Epithelial cell of prostate (primary cell): ENCODE results near the gene SUPT3H.

Experiments
- DNase-seq: peaks from one replicate; pipeline ENCODE4 v3.0.0-alpha.2; 2011; ENCODE audit warnings: low read depth, low spot score
- H3K27ac ChIP-seq: fragments of 450-650 bp; 2 replicates; pipeline ENCODE4 v1.5.1; 2017; ENCODE audit warnings: mild to moderate bottlenecking

The SUPT3H gene

GRCh38 chr6:45272626-45273025 lies 105.1 kb downstream of the SUPT3H start:
- DNase-seq: no peak
- H3K27ac ChIP-seq: no peak overlapping the region

GRCh38 chr6:45265246-45265645 lies 112.5 kb downstream of the SUPT3H start:
- DNase-seq: no peak
- no peak overlapping the region for H3K27ac ChIP-seq

DNA sequence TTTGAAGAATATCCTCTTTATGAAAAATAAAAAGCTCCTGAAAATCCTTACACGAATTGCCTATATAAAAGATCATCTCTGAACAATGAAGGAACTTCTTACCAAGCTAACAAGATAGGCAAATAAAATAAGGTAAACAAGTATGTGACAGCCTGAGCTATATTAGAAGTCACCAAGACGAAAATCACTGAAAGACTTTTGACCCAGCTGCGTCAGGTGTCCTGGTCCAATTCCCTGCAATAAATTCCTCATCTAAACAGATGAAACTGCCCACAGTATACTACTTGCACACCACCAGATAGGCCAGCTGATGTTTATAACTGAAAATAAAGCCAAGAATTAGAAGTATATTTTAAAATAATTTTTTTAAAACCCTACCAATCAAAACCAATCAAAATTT lies 117.0 kb downstream of the SUPT3H start:
- DNase-seq: no peak
- H3K27ac ChIP-seq: no peak overlapping the region

GRCh38 chr6:45256697-45257695 lies 120.7 kb downstream of the SUPT3H start:
- no peak for DNase-seq
- no peak overlapping the region for H3K27ac ChIP-seq

DNA sequence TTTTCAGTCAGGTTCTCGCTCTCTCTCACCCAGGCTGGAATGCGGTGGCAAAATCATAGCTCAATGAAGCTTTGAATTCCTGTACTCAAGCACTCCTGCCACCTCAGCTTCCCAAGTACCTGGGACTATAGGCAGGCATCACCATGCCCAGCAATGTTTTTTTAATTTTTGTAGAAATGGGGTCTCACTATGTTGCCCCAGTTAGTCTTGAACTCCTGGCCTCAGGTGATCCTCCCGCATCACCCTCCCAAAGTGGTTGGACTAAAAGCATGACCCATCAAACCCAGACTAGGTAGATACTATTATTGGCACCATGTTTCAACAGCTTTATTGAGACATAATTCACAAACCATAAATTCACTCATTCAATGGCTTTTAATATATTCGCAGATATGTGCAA lies 122.3 kb downstream of the SUPT3H start:
- H3K27ac ChIP-seq: no peak overlapping the region
- DNase-seq: no peak

GRCh38 chr6:45254253-45254652 lies 123.5 kb downstream of the SUPT3H start:
- DNase-seq: no peak

DNA sequence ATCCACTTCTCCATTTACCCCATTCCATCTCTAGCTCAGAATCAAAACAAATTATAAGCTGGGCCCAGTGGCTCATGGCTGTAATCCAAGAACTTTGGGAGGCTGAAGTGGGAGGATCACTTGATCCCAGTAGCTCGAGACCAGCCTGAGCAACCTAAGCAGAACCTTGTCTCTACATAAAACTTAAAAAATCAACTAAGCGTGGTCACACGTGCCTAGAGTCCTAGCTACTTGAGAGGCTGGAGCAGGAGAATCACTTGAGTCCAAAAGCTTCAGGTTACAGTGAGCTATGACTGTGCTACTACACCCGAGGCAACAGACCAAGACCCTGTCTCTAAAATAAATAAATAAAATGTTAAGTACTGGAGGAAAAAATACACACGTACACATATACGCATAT lies 124.3 kb downstream of the SUPT3H start:
- no peak for DNase-seq
- no peak overlapping the region for H3K27ac ChIP-seq

More at GRCh38 chr6:45254253-45254652, 123.5 kb downstream of the SUPT3H start:
- H3K27ac ChIP-seq: no peak overlapping the region

GRCh38 chr6:45231660-45232059 lies 146.1 kb downstream of the SUPT3H start:
- DNase-seq: no peak
- H3K27ac ChIP-seq: no peak overlapping the region

GRCh38 chr6:45229416-45229815 lies 148.3 kb downstream of the SUPT3H start:
- H3K27ac ChIP-seq: no peak overlapping the region
- DNase-seq: no peak

- no peak overlapping the region for H3K27ac ChIP-seq
- no peak for DNase-seq
Measured at GRCh38 chr6:45226081-45226480, 151.7 kb downstream of the SUPT3H start.

DNA sequence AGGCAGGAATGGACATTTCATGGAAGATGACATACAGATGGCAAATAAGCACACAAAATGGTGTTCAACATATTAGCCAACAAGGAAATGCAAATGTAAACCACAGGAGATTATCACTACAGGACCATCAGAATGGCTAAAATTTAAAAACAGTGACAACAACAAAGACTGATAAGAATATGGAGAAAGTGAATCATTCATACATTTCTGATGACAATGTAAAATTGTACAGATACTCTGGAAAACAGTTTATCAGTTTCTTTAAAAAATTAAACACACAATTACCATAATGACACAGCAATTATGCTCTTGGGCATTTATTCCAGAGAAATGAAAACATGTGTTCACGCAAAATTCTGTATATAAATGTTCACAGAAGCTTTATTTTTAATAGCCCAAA lies 155.4 kb downstream of the SUPT3H start:
- no peak for DNase-seq

GRCh38 chr6:45215759-45216158 lies 162.0 kb downstream of the SUPT3H start:
- H3K27ac ChIP-seq: no peak overlapping the region
- DNase-seq: no peak

More for the DNA sequence above, 155.4 kb downstream of the SUPT3H start:
- no peak overlapping the region for H3K27ac ChIP-seq

GRCh38 chr6:45212976-45213375 lies 164.8 kb downstream of the SUPT3H start:
- H3K27ac ChIP-seq: no peak overlapping the region
- no peak for DNase-seq

DNA sequence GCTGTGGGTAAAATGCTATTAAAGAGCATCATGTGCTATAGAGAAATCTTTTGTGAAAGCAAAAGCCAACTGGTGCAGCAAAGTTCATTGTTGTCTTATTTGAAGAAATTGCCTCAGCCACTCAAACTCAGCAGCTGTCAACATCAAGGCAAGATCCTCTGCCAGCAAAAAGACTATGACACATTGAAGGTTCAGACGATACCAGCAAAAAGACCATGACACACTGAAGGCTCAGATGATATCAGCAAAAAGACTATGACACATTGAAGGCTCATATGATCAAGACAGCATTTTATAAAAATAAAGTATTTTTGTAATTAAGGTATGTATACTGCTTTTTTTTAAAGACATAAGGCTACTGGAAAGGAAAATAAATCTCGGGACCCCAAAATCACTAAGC lies 168.0 kb downstream of the SUPT3H start:
- peak; percentile 34 for DNase-seq
- peak overlapping the region; percentile 47 for H3K27ac ChIP-seq

GRCh38 chr6:45206793-45207492 lies 170.8 kb downstream of the SUPT3H start:
- DNase-seq: no peak
- no peak overlapping the region for H3K27ac ChIP-seq

GRCh38 chr6:45201484-45201883 lies 176.2 kb downstream of the SUPT3H start:
- H3K27ac ChIP-seq: no peak overlapping the region

GRCh38 chr6:45200510-45200909 lies 177.2 kb downstream of the SUPT3H start:
- H3K27ac ChIP-seq: no peak overlapping the region
- DNase-seq: no peak

More at GRCh38 chr6:45201484-45201883, 176.2 kb downstream of the SUPT3H start:
- DNase-seq: no peak

- no peak for DNase-seq
- H3K27ac ChIP-seq: no peak overlapping the region
Measured at GRCh38 chr6:45199554-45199953, 178.2 kb downstream of the SUPT3H start.

DNA sequence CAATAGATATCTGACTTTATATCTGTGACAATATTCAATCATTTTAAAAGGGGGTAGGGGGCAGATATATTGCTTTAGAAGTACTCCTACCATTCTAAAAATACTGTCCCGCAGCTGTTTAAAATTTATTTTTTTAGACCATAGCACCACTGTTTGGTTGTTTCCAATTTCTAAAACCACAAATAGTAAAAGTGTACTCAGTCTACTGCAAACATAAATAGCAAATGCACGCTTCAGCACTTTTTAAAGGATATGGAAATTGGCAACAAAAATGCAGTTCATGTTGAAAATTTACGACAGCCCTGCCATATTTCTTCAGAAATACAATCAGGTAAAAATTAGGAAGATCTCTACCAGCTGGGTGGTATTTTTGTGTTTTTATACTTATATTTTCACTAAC lies 181.6 kb downstream of the SUPT3H start:
- no peak overlapping the region for H3K27ac ChIP-seq
- no peak for DNase-seq

- DNase-seq: no peak
- no peak overlapping the region for H3K27ac ChIP-seq
Measured at GRCh38 chr6:45195137-45195536, 182.6 kb downstream of the SUPT3H start.

- H3K27ac ChIP-seq: no peak overlapping the region
- no peak for DNase-seq
Measured at GRCh38 chr6:45192556-45192955, 185.2 kb downstream of the SUPT3H start.
